NCI-H2107 (cell line): ENCODE results near the gene MSL3.

Experiments
- DNase-seq: peaks from one replicate; lab custom pipeline; 2025; lab: John Stamatoyannopoulos, UW

Gene MSL3, protein sequence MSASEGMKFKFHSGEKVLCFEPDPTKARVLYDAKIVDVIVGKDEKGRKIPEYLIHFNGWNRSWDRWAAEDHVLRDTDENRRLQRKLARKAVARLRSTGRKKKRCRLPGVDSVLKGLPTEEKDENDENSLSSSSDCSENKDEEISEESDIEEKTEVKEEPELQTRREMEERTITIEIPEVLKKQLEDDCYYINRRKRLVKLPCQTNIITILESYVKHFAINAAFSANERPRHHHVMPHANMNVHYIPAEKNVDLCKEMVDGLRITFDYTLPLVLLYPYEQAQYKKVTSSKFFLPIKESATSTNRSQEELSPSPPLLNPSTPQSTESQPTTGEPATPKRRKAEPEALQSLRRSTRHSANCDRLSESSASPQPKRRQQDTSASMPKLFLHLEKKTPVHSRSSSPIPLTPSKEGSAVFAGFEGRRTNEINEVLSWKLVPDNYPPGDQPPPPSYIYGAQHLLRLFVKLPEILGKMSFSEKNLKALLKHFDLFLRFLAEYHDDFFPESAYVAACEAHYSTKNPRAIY

DNA sequence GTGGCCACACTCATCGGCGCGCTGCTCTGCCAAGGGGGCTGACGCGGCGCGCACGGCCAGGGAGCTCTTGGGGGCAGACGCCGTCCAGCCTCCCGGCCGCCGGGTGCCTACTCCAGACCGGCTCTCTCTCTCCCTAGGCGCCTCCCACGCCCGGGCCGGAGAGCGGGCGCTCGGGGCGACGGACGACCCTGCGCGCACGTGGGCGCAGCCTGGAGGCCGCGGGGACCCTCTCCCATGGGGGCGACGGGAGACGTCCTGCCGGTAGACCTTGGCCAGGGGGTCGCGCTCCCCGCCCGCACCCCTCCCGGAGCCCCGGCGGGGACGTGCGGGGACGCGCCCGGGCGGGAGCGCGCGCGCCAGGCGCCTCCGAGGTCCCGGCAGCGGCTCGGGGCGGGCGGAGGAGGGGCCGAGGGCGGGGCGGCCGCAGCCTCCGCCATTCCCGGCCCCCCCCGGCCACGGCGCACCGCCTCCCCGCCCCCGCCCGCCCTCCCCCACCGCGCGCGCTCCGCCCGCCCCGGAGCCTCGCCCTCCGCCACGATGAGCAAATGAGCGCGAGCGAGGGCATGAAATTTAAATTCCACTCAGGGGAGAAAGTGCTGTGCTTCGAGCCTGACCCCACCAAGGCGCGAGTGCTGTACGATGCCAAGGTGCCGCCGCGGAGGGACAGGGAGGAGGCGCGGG, at the start of gene MSL3:
TSS of gene MSL3 (plus strand) at position 519 of the 681 bp plus-strand sequence. CDS start at position 546, 27 bp downstream.
- DNase-seq = no peak

DNA sequence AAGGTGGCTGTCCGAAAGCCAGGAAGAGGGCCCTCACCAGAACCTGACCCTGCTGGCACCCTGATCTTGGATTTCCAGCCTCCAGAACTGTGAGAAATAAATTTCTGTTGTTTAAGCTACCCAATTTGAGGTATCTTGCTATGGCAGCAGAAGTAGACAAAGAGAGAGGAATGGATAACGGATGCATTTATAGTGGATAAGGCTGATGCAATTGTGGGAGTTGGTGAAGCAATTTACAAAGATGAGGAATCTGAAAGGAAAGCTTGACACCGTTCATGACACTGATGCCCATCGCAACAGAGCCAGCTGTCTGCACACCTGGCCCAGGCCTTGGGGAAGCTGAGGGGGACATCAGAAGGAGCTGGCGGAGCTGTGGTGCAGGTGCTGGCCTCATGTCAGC, 35.7 kb upstream of the MSL3 start:
- DNase-seq = no peak

DNA sequence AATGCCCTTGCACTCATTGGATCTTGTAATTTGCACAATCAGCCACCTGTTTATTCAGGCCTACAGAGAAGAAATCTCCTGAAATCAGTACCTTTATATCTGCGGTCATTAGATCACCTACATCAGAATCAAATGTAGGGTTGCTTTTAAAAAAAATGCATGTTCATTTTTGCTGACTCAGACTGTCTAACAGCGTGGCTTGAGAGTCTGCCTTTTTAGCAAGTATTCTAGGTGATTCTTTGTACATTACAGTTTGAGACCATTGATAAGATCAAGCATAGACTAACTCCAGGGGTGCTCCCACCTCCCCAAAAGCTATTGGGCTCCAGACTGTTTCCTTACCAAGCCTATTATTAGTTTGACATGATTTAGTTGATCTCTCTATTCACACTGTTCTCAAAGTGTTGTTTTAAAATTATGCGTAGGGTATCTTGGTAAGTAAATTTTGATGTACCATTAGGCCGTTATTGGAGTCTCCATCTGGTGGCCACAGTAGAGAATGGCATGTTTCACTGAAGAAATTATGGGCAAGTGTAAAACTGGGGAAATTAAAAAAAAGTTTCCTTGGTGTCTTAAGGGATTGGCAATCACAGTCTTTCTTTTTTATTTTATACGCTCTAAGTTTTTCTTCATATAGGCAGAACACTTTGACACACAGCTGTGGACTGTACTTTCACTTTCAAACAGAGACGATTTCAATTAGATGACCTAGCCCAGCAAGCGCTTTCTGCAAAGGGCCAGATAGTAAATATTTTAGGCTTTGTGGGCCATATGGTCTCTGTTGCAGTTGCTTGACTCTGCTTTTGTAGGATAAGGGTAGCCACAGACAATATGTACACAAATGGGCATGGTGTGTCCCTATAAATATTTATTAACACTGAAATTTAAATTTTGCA, 33.7 kb upstream of the MSL3 start:
- DNase-seq = no peak

DNA sequence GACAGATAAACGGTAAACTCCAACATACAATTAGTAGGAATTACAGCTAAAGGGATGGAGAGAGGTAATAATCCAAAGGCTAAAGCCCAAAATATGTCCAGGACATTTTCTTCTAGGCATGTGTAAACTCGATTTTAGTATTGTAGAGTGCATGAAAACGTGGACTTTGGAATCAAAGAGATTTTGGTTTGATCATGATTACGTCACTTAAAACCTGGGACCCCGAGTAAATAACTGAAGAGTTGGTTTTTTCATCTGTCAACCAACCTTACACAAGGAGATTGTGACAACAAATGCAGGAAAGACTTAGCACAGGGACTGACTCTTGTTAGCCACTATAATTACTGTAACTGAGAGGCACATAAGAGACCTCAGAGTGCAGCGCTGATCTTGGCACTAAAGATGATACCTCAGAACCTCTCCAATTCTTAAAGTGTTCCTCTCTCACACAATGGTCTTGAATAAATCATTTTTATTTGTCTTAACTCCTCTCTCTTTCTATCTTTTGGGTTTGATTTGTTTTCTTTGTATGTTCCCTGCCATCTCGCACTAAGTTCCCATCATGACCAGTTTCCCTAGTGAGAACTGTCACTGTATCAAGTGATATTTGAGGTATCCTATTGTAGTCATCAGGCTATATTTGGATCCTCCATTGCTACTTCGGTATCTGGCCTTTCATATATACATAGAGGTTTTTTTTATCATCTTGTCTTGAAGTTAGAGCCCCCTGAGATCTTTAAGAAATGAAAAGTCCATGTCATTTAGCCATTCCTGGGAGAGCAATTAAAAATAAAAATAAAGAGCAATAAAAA, 32.2 kb upstream of the MSL3 start:
- no peak for DNase-seq

GRCh38 chrX:11728556-11728955, 29.5 kb upstream of the MSL3 start:
- no peak for DNase-seq

DNA sequence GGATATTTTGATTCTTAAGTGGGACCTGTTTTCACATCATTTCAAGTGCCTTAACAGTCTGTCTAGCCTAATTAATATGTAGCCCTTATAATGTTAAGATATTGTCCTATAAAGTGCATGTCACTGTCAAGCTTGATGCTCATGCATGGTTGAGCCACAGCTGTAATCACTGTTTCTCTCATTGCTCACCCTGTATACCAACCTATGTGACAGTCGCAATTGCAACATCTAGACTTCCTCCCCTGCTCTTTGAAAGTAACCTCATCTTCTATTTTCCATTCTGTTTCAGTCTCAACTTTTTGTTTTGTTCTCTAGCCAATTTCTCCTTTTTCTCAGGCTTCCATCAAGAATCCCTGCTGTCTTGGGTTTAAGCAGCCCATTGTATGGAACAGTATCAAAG, 24.4 kb upstream of the MSL3 start:
- DNase-seq = no peak

- DNase-seq = no peak
Measured at GRCh38 chrX:11739776-11740175, 18.3 kb upstream of the MSL3 start.

DNA sequence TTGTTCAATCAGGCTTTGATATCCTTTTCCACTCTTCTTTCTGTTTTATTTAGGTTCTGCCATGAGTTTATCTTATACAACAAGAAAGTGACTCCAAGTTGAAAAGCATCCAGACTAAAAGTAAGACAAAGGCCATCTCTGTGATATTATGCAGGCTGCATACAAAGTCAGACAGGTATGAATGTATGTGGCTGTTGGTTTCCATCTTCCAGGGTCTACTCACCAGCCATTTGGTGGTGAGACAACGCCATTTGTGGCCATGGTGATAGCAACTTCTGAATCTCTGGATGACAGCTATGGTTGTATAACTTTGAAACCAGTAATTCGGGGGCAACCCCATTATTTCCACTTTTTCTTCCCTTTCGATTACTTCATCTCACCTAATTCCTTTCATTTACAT, 17.2 kb upstream of the MSL3 start:
- no peak for DNase-seq

DNA sequence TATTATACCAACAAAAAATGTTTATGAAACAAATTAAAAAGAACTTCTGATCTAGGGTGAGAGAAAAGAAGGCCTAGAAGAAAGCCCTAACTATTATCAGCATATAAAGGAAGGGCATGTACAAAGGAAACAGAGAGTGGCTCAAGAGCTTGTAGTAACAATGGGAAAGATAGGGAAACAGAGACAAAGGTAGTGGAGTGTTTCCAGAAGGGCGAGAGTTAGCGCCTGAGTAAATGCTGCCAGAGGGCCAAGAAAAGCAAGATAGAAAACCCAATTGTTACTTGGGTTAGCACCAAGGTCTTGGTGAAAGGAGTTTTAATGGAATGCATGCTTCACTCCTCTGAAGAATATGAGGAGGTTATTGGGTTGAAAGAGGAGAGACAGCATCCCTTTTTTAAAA, 16.5 kb upstream of the MSL3 start:
- DNase-seq = no peak

- no peak for DNase-seq
Measured at GRCh38 chrX:11745881-11746280, 12.2 kb upstream of the MSL3 start.

- no peak for DNase-seq
Measured at GRCh38 chrX:11750046-11750445, 8.0 kb upstream of the MSL3 start.

- DNase-seq = no peak
Measured at GRCh38 chrX:11750694-11751093, 7.3 kb upstream of the MSL3 start.

GRCh38 chrX:11751261-11751660, 6.8 kb upstream of the MSL3 start:
- no peak for DNase-seq

DNA sequence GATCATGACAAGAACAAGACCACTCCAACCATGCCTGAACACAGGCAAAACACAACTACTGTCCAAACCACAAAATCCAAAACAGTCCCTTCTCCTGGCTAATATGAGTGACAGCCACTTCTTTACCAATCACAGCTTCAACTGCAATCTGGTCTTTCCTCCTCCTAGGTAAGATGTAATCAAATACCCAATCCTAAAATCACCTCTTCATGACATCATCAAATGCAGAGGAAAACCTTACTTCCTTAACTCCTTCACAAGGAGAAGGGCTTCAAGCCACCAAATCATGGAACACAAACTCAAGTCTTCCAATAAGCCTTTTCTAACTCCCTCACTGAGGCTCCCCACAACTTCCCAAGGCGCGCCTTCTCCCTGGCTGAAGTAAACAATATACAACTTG, 4.4 kb upstream of the MSL3 start:
- DNase-seq = no peak

DNA sequence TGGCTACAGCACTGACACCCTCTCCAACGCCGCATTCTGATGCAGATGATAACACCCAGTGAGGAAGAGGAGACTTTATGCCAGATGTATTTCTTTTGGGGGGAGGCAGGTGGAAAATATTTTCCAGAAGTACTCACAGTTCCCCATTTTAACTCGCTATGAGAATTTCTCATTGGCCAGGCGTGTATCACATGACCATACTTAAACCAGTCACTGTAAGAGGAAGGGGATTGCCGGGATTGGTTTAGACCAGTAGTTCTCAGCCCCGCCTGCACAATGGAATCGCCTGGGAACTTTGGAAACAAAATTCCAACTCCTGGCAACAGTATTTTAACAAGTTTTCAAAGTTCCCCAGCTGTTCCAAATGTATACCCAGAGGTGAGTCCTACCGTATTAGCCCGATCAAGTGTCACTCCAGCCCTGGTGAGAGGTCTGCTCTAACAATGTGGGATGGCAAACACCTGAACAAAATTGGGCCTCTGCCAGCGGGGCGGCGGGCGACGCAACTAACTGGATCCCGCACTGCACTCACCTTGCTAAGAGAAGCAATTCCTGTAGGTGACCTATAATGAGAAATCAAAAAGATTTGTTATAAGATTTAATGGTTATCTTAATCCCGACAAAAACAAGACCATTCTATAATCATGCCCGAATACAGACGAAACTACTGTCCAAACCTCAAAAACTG, 2.9 kb upstream of the MSL3 start:
- DNase-seq = no peak

GRCh38 chrX:11755724-11756123, 2.3 kb upstream of the MSL3 start:
- no peak for DNase-seq

GRCh38 chrX:11756354-11757318, 1.4 kb upstream of the MSL3 start:
- no peak for DNase-seq

DNA sequence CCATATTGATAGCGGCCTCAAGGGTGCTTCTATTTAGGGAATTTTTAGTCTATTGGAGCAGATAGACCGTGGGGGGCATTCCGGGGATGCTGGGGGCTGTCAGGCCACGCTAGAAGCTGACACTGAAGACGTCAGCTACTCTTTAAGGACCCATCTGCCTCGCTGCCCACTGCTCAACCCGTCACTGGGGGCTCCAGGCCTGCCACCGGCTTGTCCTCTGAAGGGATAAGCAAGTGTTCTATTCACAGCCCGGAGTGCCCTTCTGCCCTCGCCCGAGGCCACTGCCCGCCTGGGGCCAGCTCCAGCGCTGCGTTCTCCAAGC, 679 bp upstream of the MSL3 start:
- no peak for DNase-seq

DNA sequence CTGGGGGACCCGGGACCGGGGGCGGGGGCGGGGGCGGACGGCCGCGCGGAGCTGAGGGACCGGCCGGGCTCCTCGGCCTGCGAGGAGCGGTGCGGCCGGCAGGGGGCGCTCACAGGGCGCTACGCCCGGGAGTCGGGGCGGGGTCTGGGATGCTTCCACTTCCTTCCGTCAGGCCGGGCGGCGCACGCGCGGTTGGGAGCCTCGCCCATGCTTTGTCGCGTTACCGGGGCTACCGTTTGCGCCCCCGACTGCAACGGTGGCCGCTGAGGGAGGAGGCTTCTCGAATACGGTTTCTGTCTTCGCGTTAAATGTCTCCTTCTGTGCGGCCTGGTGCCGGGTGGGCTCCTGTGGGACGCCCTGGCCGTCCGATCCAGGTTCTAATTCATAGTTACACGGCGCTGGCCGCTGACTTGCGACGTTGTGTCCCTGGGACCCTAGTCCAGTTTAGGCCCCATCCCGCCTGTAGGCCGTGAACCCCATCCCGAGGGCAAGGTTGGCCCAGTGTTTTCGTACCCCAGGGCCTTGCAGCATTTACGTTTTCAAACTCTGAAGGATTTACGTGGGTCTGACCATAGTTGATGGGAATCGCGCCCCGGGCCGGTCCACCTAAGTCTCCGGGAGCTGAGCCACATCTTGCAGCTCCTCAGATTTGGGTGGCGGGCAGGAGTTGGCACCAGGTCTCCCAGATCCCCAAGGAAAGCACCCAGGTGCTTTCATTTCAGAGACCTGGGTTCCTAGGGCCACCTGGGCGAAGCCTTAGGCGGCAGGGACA, 549 bp downstream of the MSL3 start:
- DNase-seq = peak; percentile 80
